Ovary (tissue), 9 donors: ENCODE measurements around the gene AQP2. TPM values are rescaled to one million over a fixed set of nuclear protein-coding genes. Genes with fewer than 3 reads are reported as not detected.
A peak's percentile ranks its signal among the peaks of the same experiment; 100 is the strongest.

Experiments
- DNase-seq, 5 donors: peaks; one replicate each; pipeline ENCODE4 v3.0.0-alpha.2; 2019 to 2020
- H3K27ac ChIP-seq, 2 donors: fragments of 200-600 bp; one replicate each; pipeline versions ENCODE4 v1.5.1 to v1.8.0; 2019 to 2022
- H3K27me3 ChIP-seq: fragments of 200-600 bp; one replicate; pipeline ENCODE4 v1.8.0; 2022
- H3K36me3 ChIP-seq: fragments of 200-600 bp; sonication (generic); one replicate; pipeline ENCODE4 v1.5.1; 2019
- H3K4me1 ChIP-seq: one replicate; pipeline ENCODE4 v1.8.1; 2013; ENCODE audit warnings: mild to moderate bottlenecking, moderate library complexity; ENCODE audit not compliant: insufficient read depth
- H3K4me3 ChIP-seq: fragments of 200-600 bp; sonication (generic); one replicate; pipeline ENCODE4 v1.5.1; 2017
- H3K9me3 ChIP-seq, 2 donors: fragments of 200-600 bp in 1 of 2; sonication (generic) in 1 of 2; one replicate each; pipeline versions ENCODE4 v1.5.1 to v1.8.1; 2013 to 2019; ENCODE audit warnings: mild to moderate bottlenecking in 1 of 2, moderate library complexity in 1 of 2
- EP300 ChIP-seq: sonication (generic); formaldehyde crosslinking; IDR thresholded peaks from one replicate; pipeline ENCODE4 v1.6.1; 2017; ENCODE audit warnings: antibody characterized with exemption
- POLR2A ChIP-seq: fragments of 450-650 bp; IDR thresholded peaks from one replicate; pipeline ENCODE4 v1.6.1; 2017; ENCODE audit warnings: antibody characterized with exemption, mild to moderate bottlenecking, moderate library complexity
- whole genome bisulfite sequencing, 3 donors: extraction: QIAGEN DNeasy Blood & Tissue Kit in 1 of 3; methylation state at CpG; one replicate each; pipeline versions ENCODE4 v1.1.5 to v1.1.7; 2013 to 2017; 5-methylcytosine and 5-hydroxymethylcytosine counted together
- intact Hi-C, 4 donors: fragments of 100-400 bp; cut with DNase I; formaldehyde crosslinking; loops; one replicate each; pipeline versions ENCODE4 v1.11.0 to v1.15.1; 2022 to 2023
- polyA plus RNA-seq, 2 donors: library from polyadenylated mRNA; stranded (reverse); fragments of 200-250 nt in 1 of 2; fragments of 350-450 nt in 1 of 2; fragmentation: Illumina TruSeq in 1 of 2; extraction: RNeasy Lipid Tissue Mini Kit (QIAGEN cat#74804) in 1 of 2; gene quantifications; one replicate each; pipeline ENCODE4 v1.2.3, GENCODE V29; 2013 to 2014
- total RNA-seq, 7 donors: library from RNA; depleted of rRNA in 2 of 7; stranded (reverse); fragments of >200 nt in 2 of 7; fragmentation: NEBNext Ultra II Directional in 3 of 7; extraction: Animal tissue kit (Norgen Biotek cat#: 25700) in 3 of 7; gene quantifications; one replicate each; pipeline versions ENCODE4 v1.1.0 to v1.2.4, GENCODE V29; 2016 to 2023
- TF ChIP-seq, protein P1 (sequence below), 3 donors: fragments of 450-650 bp in 2 of 3; fragments of 200-600 bp in 1 of 3; IDR thresholded peaks; one replicate each; pipeline versions ENCODE4 v1.5.1 to v1.8.0; 2016 to 2022; ENCODE audit warnings: antibody characterized with exemption in 3 of 3, mild to moderate bottlenecking in 1 of 3
- donor health status: DM: no; HTN: no; CAD: no; lungs with moderate emphysema.
- donor health status: DM: no; HTN: no; CAD: no.
- donor health status: Bipolar disorder and iron deficiency.
- donor health status: DM: yes; HTN: yes; CAD: no.
- donor health status: DM: no; HTN: no; CAD: no.
- donor health status: DM: yes; HTN: yes; CAD: no.

The AQP2 gene
- total and polyA plus RNA-seq, 9 donors = 0.11 to 3.7 (median 2.1) TPM; not detected in 6

DNA sequence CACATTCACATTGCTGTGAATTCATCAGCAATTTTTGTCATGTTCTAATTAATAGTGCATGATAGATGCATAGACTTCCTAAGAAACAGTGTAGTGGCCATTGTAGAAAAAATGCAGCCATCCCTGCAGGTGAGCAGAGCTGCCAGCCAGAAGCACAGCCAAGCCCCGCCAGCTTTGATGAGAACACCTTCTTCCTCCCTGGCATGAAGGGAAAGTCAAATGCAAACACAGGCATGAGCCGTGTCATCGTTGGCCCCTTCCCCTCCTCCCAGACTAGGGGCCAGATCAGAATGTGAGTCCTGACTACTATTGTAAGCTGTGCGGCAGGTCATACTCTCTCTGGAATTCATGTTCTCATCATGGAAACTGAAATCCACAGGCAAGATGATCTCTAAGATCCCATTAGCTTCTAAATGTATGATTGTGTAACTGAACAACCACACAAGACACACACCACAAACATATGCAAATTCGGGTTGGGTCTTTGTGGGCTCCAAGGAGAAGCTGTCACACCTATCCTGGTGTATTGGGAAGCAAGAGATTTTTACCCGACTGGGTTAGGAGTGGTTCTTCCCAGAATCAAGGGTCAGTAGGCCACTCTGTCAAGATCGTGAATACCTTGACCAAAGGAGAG lies 2.8 kb upstream of the AQP2 start:
- Histone ChIP-seq H3K4me3 (no peak overlapping the region), H3K9me3 (no peaks in the 10 kb centered on the region), H3K4me1 (peaks cover 3% of the 10 kb centered on the region), H3K36me3 (no peaks in the 10 kb centered on the region), H3K27ac (no peak overlapping the region), H3K27me3 (no peaks in the 10 kb centered on the region)
- TF ChIP-seq POLR2A (no peak), EP300 (no peak)
- TF ChIP-seq, protein P1, sequence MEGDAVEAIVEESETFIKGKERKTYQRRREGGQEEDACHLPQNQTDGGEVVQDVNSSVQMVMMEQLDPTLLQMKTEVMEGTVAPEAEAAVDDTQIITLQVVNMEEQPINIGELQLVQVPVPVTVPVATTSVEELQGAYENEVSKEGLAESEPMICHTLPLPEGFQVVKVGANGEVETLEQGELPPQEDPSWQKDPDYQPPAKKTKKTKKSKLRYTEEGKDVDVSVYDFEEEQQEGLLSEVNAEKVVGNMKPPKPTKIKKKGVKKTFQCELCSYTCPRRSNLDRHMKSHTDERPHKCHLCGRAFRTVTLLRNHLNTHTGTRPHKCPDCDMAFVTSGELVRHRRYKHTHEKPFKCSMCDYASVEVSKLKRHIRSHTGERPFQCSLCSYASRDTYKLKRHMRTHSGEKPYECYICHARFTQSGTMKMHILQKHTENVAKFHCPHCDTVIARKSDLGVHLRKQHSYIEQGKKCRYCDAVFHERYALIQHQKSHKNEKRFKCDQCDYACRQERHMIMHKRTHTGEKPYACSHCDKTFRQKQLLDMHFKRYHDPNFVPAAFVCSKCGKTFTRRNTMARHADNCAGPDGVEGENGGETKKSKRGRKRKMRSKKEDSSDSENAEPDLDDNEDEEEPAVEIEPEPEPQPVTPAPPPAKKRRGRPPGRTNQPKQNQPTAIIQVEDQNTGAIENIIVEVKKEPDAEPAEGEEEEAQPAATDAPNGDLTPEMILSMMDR (IDR thresholded peaks at IDR 0.05) = no peak
- intact Hi-C loops = loop anchor here in 1 of 4 donors (5.0 kb wide), 1 partner anchor 80 kb away; no protein-coding TSS in a partner anchor
- DNase-seq = peak in 1 of 5 donors; percentile 4
- 82 to 88% (median 83%) methylated on average over 7 of the region's 7 CpGs for WGBS, 3 donors

DNA sequence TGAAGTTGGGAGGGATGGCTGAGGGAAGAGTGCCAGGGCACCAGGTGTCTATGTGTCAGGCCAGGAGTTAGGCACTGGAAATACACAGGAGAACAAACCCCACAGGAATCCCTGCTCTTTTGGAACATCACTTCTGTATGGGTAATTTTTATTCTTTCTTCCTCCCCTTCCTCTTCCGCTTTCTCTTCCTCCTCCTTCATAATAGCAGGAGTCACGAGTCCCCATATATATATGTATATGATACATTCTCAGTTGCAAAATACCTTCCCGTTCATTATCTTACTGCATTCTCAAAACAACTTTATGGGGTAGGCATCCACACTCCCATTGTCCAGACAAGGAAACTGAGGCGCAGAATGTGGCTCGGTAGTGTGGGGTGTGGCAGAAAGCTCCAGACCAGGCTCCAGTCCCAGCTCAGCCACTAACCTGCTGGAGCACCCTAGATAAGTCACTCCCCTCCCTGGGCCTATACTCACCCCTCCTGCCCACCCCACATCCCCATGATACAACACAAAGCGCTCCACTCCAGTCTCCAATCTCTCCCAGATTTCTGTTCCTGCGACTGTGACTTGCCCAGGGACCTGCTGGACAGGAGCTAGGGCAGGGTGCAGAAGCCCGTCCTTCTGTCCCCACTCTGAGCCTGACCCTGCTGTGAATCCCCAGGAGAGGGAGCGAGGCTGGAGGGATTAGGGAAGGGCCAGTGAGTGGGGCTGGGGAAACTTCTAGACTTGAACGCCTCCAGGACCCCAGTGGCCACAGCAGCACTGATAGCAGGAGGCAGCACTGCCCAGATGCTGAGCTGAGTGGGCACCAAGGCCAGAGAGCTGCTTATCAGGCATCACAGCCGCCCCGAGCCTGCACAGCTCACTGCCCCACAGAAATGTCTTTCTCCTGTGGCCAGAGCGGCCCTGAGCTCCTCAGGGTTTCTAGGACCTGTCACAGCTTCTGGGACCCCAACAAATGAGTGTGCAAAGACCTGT lies 1.4 kb upstream of the AQP2 start:
- peaks cover 3% of the 10 kb centered on the region for H3K4me1 ChIP-seq
- no peaks in the 10 kb centered on the region for H3K27me3 ChIP-seq
- peak in 1 of 5 donors; percentile 21 for DNase-seq
- no peak overlapping the region for H3K27ac ChIP-seq
- intact Hi-C loops = loop anchor here in 1 of 4 donors (5.0 kb wide), 1 partner anchor 82 kb away; no protein-coding TSS in a partner anchor
- no peak overlapping the region for H3K4me3 ChIP-seq
- 84 to 93% (median 86%) methylated on average over 10 to 13 of the region's 13 CpGs for WGBS, 3 donors
- no peaks in the 10 kb centered on the region for H3K9me3 ChIP-seq
- no peaks in the 10 kb centered on the region for H3K36me3 ChIP-seq
- no peak for TF ChIP-seq POLR2A
- TF ChIP-seq, protein P1 (IDR thresholded peaks at IDR 0.05) = no peak
- TF ChIP-seq EP300 = no peak

DNA sequence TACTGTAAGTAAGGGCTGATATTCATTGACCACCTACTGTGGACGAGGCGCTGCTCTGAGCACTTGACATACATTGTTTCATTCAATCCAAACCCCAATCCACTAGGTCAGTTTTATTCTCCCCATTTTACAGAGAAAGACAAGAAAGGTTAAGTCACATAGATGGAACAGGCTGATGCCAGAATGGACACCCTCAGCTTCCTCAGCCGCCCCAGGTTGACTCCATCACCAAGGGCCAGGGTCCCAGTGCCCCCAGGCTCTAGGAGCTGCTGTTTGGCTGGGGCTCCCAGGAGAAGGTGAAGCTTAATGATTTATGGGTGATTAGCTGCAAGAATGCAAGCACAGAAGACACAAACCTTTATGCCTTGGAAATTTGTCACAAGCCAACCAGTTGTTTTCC lies 671 bp upstream of the AQP2 start:
- H3K36me3 ChIP-seq = no peaks in the 10 kb centered on the region
- 94 to 95% (median 94%) methylated on average over 3 of the region's 3 CpGs for WGBS, 3 donors
- intact Hi-C loops = loop anchor here in 1 of 4 donors (5.0 kb wide), 1 partner anchor 83 kb away; no protein-coding TSS in a partner anchor

More for the DNA sequence above, 671 bp upstream of the AQP2 start:
- no peak for TF ChIP-seq POLR2A
- TF ChIP-seq, protein P1 (IDR thresholded peaks at IDR 0.05) = no peak
- no peak for TF ChIP-seq EP300
- peaks cover 3% of the 10 kb centered on the region for H3K4me1 ChIP-seq
- no peaks in the 10 kb centered on the region for H3K27me3 ChIP-seq
- no peaks in the 10 kb centered on the region for H3K9me3 ChIP-seq
- no peak overlapping the region for H3K27ac ChIP-seq
- peak in 2 of 5 donors; percentile 1 to 4 for DNase-seq
- no peak overlapping the region for H3K4me3 ChIP-seq
